Activated effector memory CD4-positive, alpha-beta T cell treated with anti-CD3 and anti-CD28 coated beads, Interleukin-2, amount 50 U/mL, for 16 hours (primary cell): ENCODE data around the gene IGFBP5.

Experiments used
- DNase-seq: peaks from one replicate; pipeline ENCODE4 v3.0.0-alpha.2; 2020

Gene IGFBP5, protein sequence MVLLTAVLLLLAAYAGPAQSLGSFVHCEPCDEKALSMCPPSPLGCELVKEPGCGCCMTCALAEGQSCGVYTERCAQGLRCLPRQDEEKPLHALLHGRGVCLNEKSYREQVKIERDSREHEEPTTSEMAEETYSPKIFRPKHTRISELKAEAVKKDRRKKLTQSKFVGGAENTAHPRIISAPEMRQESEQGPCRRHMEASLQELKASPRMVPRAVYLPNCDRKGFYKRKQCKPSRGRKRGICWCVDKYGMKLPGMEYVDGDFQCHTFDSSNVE

DNA sequence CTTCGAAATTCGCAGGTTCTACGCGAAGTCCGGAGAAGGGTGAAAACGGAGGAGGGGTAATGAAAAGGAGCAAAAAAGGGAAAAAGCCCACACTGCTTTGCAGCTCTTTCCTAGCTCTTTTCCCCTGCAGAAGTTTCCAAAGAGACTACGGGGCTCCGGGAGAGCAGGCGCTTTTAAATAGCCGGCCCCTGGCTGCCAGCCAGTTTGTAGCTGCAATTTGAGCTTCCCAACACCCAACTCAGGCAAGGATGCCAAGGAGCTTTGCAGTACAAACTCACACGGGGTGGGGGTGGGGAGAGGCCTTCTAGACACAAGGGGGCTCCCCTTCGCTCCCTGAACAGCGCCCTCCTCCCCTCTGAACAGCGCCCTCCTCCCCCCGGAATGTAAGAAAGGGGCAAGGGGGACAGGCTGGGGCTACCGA lies at the start of gene IGFBP5:
IGFBP5 (minus strand) TSS at position 149 of the 421 bp plus-strand sequence. CDS start 774 bp downstream, outside the sequence.
- no peak for DNase-seq

DNA sequence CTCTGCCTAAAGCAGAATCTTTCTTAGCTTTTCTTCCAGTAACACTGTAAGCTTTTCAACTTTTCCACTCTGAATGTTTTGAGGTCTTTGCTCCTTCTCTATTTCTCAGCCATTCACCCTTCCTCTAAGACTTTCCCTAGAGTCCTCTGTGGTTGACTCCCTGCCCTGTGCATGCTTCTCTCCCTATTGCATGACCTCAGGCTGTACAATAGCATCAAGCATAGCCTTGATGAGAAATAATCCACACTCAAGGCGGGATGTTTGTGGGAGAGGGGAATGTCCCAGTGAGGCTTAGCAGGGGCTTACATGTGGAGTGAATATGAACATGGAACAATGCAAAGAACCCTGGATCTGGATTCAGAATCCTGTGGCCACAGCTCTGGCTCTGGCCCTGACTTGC lies 48.4 kb upstream of the IGFBP5 start:
- DNase-seq, result no peak

DNA sequence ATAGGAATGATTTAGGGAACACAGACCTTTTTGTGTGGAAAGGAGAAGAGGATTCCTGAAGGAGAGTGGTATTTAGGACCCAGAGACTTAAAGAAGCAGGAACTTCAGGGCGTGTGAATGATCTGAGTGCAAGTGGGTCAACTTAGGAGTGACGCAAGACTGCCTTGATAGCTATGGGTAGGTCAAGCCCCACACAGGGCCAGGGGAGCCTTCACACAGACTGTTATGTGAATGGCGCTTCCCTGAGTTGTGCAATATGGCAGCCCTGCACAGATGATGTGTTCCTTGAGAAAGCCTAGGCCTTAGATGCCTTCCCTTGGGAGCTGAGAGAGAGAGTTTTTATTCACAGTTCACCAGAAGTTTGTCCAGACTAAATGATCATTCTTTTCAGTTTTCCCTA lies 47.1 kb upstream of the IGFBP5 start:
- DNase-seq, result no peak

DNA sequence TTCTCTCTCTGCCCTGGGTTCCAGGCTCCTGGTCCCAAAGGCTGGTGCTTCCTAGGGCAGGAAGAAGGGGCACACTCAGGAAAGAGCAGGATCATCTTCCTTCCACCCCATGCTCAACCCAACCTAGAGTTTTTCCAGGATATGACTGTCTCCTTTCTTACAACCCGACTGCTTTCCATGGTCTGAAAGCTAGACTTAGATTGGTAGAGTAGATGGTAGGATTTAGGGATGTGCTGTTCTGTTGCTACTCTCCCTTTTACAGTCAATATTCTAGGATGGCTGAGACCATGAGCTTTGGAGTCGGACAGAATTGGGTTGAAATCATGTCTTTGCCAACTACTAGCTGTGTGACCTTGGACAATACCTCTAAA lies 45.9 kb upstream of the IGFBP5 start:
- DNase-seq, result no peak

DNA sequence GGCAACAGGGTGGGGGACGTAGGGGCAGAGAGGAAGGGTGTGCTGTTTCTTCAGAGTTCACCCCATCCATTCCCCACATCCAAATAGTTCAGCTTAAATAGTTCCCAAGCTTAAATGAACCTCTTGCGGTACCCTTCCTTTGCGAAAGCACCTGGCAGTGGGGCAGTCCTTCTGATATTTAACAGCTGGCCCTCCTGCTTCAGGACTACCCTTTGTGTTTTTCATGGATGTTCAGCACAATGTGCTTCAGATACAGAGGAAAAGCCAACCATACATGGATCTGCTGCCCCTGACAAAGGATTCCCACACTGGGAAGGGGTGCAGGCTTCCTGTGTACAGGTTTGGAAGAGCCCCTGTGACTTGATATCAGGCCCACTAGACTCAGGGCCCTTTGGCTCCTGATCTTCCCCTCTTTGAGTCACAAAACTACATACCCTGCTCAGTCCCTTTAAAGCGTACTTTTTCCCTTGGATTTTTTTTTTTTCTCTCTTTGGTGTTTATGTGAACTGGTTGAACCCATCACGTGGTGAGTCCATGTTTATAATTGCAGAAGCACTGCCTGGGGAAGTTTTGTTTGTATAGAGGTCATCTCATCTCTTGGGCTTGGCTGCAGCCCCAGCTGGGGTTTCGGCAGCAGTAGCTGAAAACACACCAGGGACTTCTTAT lies 45.3 kb upstream of the IGFBP5 start:
- no peak for DNase-seq

DNA sequence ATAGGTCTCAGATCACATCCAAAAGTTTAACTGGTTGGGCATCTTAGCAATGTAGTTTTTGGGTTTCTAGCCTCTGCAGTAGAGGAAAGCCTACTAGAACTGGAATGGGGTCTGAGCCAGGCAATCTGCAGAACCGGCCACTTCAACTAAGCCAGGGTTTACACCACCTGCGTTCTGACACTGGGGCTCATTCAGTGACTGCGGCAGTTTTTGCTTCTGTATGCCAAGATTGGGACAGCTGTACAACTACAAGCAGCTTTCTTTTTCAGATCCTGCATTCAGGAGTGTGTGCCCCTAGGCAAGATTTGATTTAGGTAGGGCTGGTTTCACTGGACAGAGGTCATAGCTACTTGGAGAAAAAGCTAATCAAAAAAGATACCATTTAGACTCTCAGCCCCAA lies 43.7 kb upstream of the IGFBP5 start:
- no peak for DNase-seq

DNA sequence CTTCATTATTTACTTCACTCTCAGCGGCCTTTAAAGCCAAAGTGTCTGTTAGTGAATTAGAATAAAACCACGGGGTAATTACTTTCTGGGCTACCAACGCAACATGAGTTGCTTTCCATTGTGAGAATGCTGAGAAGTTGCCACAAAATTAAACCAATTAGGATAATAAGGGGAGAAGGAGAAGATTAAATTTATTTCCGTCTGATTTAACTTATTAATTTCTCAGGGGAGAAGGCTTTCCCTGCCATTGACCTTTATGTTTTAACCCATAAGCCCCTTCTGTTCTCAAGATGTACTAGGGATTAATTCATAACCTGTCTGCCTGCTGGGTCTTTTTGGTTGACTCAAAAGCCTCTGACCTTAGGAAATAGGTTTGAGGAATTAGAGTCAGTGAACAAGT lies 42.3 kb upstream of the IGFBP5 start:
- DNase-seq, result no peak

DNA sequence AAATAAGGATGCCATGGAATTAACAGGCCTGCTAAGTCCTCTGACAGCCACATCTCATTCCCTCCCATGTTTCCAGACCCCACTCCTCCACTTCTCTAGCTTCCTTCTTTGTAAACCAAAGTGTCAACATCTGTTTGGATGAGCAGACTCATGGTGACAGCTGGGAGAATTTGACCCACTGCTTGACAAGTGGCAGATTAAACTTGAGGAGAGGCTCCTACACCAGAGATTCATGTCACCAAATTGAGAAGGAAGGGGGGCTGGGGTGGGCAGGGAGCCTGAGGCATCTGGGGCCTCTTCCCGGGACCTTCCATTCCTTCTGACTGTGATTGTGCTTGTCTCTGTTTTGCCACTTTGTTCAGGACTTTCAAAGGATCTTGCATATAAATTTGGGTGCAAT lies 41.0 kb upstream of the IGFBP5 start:
- DNase-seq, result no peak

DNA sequence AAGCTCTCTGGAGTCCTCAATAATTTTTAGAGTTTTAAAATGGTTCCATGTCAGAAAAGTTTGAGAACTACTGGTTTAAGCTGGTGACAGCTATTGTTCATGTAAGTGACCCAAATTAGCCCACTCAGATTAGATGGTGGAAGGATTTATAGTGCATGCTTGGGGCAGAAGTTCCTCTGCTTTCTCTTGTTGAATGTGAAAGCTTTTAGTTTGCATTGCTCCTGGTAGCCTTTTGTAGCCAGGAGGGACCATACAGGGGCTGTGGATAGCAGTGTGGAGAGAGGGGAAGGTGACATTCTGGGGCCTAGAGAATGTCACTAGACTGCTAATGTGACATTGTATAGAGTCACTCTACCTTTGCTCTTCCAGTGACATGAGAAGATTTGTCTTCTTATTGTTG lies 40.3 kb upstream of the IGFBP5 start:
- DNase-seq, result no peak

DNA sequence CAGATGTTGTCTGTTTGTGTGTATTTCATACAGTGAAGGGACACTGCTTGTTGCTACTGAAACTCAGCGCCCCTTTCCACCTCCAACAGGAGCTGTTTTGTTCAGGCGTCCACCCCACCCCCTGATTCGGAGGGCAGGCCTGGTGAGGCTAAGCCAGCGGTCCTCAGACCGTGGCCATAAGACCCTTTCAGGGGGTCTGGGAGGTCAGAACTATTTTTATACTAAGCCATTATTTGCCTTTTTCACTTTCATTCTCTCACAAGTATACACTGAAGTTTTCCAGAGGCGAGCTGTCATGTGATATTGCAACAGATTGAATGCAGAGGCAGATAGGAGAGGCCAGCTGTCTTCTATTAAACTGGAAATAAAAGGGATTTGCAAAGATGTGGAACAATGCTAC lies 39.7 kb upstream of the IGFBP5 start:
- DNase-seq, result no peak

DNA sequence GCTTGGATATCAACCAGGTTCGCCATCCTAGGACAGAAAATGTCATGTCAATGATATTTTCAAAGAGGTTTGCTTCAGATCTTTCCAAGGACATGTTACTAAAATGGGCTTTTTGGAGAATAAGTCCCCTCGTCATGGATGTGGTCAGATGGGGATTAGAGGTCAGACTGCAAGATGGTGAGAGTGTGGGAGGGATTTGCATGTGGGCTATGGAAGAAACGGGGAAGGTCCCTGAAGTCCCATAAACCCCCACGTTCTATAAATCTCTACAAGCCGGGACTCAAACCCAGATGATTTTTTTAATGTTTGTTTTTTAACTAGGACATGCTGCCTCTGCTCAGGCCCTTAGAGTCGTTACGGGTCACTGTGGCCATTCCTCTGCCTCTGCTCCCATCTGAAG lies 37.7 kb upstream of the IGFBP5 start:
- no peak for DNase-seq

DNA sequence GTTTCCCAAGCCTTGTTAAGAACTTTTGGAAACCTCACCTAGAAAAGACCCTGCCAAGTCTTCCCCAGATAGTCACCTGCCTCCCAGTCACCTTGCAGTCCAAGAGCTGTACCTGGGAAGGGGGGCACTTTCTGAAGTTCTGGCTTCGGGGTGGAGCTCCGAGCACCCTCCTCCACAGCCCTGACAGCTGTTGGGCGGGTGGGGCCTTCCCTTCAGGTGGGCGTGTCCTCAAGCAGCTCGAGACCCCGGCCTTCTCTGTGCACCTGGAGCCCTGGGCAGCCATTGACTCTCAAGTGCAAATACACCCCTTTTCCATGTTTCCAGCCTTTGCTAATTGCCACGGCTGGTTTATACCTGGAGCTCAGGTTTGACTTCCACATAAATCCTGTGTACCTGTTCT lies 37.0 kb upstream of the IGFBP5 start:
- no peak for DNase-seq

DNA sequence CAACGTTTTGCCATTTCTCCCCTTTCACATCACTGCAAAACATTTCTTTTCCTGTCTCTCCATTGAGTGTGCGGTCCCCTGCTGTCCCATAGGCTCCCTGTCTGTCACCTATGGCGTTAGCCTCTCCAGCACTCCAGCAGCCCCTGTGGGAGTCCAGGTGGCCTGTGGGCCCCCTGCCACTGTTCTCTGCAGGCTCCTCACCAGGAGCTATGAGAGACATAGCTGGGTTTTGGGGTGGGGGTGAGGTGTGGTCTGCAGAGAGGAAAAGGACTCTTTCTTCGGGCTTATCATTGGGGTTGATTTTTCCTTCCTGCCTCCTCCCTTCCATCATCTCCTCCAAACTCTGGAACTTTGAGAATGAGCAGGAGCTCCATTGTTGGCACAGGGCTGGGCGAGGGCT lies 36.1 kb upstream of the IGFBP5 start:
- no peak for DNase-seq

DNA sequence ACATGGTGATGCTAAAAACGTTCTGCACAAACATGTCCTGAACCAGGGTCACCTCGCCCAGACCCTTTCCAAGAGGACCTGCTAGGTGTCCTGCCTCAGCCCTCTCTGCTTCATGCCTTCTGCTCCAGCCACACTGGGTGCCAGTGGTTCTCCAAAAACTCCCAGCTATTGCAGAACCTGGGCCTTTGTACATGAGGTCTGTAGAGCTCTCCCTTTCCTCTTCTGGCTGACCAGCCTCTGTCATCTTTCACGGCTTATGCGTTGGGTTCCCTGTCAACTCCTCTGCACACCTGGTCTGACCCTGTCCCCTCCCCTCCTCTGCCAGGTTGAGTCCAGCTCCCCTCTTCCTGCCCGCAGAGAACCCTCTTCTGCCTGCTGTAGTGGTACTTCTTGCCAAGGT lies 35.5 kb upstream of the IGFBP5 start:
- no peak for DNase-seq

DNA sequence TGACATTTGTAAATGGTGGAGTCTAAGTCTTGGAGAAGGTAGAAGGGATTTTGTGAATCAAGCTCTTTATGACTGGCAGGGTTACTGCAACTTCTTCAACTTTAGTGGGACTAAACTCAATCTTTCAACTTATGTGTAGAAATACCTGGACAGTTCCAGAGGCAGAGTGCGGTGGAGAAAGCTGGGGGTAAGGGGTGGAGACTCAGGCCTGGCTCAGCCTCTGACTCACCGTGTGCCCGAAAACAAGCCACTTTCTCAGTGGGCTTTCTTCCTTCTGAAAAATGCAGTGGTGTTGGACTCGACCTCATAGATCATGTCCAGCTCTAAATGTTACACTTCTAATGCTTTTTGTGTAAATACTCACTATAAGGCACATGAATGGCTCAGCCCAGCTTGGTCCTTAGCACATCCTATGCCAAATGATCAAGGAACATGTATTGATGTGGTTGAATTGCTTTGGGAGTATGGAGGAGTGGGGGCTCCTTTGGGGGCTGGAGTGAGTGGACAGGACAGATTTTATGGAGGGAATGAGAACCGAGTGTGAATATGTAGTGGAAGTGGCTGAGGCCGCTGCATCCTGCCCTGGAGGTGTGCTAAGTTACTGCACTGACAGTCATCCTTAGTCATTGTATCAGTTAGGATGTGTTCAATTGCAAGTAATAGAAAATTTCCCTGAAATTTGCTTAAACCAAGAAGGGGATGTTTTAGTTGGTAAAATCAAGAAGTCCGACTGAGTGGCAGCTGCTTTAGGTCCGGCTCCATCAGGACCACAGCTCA lies 32.2 kb upstream of the IGFBP5 start:
- no peak for DNase-seq

DNA sequence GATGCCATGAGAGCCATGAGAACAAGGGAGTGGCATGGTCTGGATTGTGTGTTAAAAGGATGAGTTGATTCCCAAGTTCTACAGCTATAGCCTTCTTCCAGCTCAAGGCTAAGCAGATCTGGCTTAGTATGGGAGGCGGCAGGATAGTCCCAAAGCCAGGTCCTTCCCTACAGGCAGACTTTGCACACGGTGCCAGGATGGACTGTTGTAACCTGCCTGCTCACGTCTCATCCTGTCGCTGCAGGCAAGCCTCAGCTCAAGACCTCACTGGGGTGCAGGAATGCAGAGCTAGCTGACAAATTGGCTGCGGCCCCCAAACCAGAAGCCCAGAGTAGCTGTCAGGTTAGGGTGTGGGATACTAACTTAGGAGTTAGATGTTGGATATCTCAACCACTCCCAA lies 28.8 kb upstream of the IGFBP5 start:
- no peak for DNase-seq

DNA sequence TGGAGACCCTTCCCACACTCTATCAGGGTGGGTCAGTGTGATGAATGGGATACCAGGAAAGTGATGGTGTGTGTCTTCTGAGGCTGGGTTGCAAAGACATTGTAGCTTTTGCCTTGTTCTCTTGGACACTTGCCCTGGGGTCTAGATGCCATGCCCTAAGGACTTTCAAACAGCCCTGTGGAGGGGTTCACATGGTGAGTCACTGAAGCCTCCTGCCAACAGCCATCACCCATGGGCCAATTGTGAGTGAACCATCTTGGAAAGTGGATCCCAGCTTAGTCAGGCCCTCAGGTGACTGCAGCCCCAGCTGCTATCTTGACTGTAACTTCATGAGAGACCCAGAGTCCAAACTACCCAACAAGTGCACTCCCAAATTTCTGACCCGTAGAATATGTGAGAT lies 25.8 kb upstream of the IGFBP5 start:
- no peak for DNase-seq

DNA sequence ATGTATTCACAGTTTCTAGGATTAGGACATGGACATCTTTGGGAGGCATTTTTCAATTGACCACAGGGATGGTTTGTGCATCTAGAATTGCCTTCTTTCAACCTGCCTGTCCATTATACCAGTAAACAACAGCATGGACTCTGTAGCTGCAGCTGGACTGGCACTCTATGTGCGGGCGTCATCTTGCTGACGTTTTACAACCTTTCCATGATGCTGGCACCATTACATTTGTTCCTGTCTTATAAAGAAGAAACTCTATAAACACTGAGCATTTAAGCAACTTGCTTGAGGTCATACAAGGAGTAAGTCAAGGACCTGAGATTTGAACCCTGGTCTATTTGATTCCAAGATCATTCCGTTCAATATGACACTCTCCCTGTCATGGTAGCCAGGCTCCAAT lies 25.4 kb upstream of the IGFBP5 start:
- DNase-seq, result no peak

DNA sequence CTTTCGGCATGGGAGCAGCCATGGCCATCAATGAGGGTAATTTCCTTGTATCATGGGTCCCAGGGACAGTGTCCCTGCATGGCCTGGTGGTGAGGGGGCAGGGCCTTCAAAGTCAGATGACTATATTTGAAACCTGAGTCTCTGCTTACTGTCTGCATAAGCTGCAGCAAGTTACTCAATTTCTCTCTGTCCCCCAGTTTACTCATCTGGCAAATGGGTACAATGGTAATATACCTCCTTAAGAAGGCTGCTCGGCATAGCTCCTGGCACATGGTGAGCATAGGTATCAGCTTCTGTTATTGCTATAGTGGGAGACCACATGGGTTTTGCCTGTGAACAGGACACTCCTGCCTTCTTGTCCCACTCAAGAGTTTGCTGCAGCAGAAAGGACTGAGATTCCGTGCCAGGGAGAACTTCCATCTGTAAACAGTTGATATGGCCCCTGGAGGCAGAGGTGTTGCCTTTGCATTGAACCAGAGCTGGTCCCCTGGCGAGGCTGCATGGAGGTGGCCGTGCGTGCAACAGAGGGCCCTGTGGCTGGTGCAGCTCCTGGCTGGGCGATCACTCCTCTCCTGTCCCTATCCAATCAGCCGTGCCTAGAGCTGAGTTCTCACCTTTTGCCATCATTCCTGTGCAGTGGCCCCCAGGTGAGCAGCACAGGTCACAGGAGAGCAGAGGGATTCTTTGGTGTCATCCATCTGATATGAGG lies 22.7 kb upstream of the IGFBP5 start:
- DNase-seq, result no peak

DNA sequence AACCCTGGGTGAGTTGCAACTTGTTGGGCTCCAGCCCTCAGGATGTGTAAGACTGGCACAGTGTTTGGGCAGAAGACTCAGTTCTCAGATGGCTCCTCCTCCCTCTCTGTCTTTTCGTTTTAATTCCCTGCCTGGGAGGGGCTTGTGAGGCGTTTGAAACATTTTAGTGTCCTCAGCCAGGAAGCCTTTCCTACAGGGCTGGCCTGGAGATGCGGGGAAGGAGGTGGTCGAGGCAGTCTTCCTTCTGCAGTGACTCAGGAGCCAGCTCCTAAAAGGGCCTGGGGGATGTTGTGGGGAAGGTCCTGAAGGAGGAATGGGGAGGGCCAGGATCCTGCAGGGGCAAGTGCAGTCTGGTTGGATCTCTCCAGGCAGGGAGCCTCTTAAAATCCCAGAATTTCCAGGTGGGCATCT lies 22.1 kb upstream of the IGFBP5 start:
- no peak for DNase-seq

DNA sequence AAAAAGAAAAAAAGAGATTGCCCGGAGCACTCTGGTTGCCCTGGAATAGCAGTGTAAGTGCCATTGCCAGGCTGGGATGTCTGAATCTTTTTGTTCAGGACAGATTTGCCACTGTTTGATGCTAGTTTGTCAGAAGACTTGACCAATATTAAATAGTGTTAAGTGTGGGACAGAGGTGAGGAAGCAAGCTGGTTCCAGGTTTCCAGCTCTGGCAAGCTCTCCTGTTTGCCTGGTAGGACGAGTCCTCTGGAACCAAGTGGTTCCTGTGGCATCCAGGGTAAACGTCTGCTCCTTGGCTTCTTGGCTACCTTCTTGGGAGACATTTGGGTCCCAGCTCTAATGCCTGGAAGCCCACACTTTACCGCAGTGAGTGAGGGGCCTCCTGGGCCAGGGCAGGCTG lies 20.8 kb upstream of the IGFBP5 start:
- no peak for DNase-seq

DNA sequence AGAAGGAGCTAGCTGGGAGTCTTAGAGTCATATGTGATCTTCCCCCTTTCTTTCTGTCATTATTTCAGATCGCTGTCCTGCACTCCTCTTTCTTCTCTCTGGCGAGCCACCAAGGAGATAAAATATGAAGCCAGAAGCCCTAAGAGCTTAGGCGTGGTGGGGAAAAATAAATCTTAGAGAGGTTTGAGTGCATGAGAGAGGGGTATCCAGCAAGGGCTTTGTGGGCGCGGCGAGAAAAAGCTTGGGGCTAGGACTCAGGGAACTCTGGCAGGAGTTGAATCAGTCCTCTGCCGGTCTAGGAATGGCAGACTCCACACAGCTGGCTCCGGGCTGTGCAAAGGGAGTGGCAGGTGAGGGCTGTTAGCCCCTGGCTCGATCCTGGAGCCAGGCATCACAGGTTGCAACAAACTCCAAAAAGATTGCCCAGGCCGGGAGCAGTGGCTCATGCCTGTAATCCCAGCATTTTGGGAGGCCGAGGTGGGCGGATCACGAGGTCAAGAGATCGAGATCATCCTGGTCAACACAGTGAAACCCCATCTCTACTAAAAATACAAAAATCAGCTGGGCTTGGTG lies 20.1 kb upstream of the IGFBP5 start:
- DNase-seq, result no peak

DNA sequence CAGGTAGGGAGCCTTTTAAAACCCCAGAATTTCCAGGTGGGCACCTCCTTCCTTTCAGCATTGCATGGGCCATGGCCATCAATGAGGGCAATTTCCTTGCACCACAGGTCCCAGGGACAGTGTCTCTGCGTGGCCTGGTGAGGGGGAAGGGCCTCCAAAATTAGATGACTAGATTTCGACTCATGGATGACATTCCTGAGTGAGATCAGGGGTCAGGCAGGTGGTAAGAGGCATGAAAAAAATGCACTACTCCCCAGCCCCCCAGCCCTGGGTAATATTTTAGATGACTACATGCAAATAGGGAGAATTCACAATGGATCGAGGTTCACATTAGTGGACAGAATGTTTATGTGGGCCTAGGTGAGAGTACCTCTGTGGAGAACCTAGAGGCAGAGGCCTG lies 19.0 kb upstream of the IGFBP5 start:
- no peak for DNase-seq
